Peyer's patch (tissue), 4 donors: ENCODE results near the gene METTL16. TPM values are rescaled to one million over a fixed set of nuclear protein-coding genes. Genes with fewer than 3 reads are reported as not detected.

Source experiments
- DNase-seq, 3 donors: peaks; one replicate each; pipeline ENCODE4 v3.0.0-alpha.2; 2017 to 2019
- H3K27ac ChIP-seq, 4 donors: fragments of 200-600 bp; sonication (generic); one replicate each; pipeline ENCODE4 v1.5.1; 2016 to 2019
- H3K27me3 ChIP-seq, 2 donors: fragments of 200-600 bp; sonication (generic); one replicate each; pipeline ENCODE4 v1.5.1; 2019
- H3K36me3 ChIP-seq, 3 donors: fragments of 200-600 bp; sonication (generic); one replicate each; pipeline ENCODE4 v1.5.1; 2016 to 2019
- H3K4me1 ChIP-seq, 4 donors: fragments of 200-600 bp; sonication (generic); one replicate each; pipeline ENCODE4 v1.5.1; 2016 to 2019
- H3K4me3 ChIP-seq, 4 donors: fragments of 200-600 bp; sonication (generic); 1 replicate in 3 of 4; 2 replicates in 1 of 4; pipeline ENCODE4 v1.5.1; 2016 to 2019; ENCODE audit warnings: mild to moderate bottlenecking in 1 of 4
- H3K9me3 ChIP-seq, 4 donors: fragments of 200-600 bp; sonication (generic); one replicate each; pipeline ENCODE4 v1.5.1; 2016 to 2019; ENCODE audit warnings: mild to moderate bottlenecking in 1 of 4
- CTCF ChIP-seq, 6 experiments: fragments of 450-650 bp in 4 of 6; fragments of 200-600 bp in 2 of 6; sonication (generic) in 1 of 6; IDR thresholded peaks; one replicate each; pipeline ENCODE4 v1.5.1; 2017 to 2019; ENCODE audit warnings: antibody characterized with exemption in 6 of 6, mild to moderate bottlenecking in 3 of 6, moderate library complexity in 1 of 6
- POLR2A ChIP-seq, 2 donors: fragments of 450-650 bp; IDR thresholded peaks; one replicate each; pipeline ENCODE4 v1.5.1; 2017; ENCODE audit warnings: antibody characterized with exemption in 2 of 2, mild to moderate bottlenecking in 2 of 2, moderate library complexity in 2 of 2
- total RNA-seq, 4 donors: library from RNA; depleted of rRNA; stranded (reverse); fragments of >200 nt; gene quantifications; one replicate each; pipeline ENCODE4 v1.1.0, GENCODE V29; 2016

METTL16 gene
- total RNA-seq, 4 donors from 2014 or later = 24.0 to 29.7 (median 27.9) TPM

DNA sequence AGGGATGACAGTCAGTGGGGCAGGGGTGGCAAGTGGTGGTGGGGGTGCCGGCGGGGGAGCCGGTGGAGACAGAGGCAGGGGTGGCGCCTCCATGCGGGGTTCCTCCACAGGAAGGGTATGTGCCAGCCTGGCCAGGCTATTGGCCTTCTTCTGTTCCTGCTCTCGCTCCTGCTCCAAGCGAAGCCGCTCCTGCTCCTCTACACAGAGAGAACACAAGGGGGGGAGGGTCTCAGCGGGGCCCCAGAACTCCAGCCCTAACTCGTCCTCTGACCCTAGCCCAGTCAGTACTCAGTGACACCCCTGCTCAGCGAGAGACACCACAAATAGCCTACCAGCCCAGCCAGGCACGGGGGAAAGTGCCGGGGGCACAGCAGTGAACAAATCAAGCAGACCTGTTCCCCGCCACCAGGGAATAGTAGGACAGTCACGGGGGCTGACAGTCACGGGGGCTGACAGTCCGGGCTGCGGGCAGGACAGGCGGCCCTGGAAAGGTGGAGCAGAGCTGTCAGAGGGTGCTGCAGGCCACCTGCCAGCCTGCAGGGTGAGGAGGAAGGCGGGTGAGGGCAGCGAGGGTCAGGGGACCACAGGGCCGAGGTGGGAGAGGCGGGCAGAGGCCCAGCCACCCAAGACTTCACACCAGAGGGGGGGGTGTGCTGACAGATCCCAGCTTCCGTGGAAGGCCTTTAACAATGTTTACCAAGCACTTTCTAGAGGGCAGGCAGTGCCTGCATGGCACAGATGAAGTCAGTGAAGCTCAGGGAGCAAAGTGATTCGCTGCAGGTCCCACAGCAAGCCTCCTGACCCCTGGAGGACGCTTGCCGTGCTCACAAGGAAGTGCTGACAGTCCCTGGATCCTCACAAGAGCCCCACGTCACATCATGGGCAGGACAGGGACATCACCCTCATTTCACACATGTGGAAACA is 116.2 kb downstream of the METTL16 start:
- Histone ChIP-seq H3K27me3 (no peaks in the 10 kb centered on the region), H3K36me3 (no peaks in the 10 kb centered on the region), H3K4me3 (peak overlapping the region in 2 of 4 donors; percentile 36 to 40), H3K4me1 (peaks cover 27 to 64% (median 50%) of the 10 kb centered on the region in 4 donors), H3K9me3 (no peaks in the 10 kb centered on the region), H3K27ac (peak overlapping the region; percentile 85 to 100 (median 96))
- no peak for DNase-seq
- TF ChIP-seq POLR2A (IDR thresholded peaks at IDR 0.05) (no peak), CTCF (IDR thresholded peaks at IDR 0.05) (no peak)

DNA sequence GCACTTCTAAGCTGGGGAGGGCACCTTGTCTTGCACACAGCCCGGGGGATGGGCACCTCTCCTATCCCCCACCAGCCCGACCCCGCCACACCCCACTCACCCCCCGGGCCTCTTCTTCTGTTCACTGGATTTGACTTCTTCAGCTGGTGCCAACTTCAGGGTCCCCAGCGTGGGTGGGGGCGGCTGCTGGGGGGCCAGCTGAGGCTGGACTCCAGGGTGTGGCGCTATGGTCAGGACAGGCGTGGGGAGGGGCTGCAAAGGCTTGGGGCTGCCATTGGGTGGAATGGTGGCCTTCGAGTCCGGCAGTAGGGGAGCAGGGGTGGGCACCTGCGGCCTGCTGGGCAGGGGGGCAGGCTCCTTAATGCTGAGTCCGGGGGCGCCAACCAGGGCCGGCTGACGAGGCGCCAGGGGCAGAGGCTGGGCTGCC is 116.9 kb downstream of the METTL16 start:
- peaks cover 27 to 66% (median 48%) of the 10 kb centered on the region in 4 donors for H3K4me1 ChIP-seq
- TF ChIP-seq POLR2A (IDR thresholded peaks at IDR 0.05) (no peak), CTCF (IDR thresholded peaks at IDR 0.05) (no peak)
- no peak for DNase-seq

GRCh38 chr17:2393954-2394749 is 117.5 kb downstream of the METTL16 start:
- DNase-seq = no peak
- Histone ChIP-seq H3K36me3 (no peaks in the 10 kb centered on the region), H3K4me3 (peak overlapping the region; percentile 70 to 97 (median 92)), H3K4me1 (peaks cover 27 to 66% (median 47%) of the 10 kb centered on the region in 4 donors), H3K9me3 (no peaks in the 10 kb centered on the region), H3K27ac (peak overlapping the region; percentile 93 to 100 (median 99)), H3K27me3 (no peaks in the 10 kb centered on the region)
- TF ChIP-seq CTCF (IDR thresholded peaks at IDR 0.05) (no peak), POLR2A (IDR thresholded peaks at IDR 0.05) (no peak)

More for the DNA sequence above, 116.9 kb downstream of the METTL16 start:
- Histone ChIP-seq H3K36me3 (no peaks in the 10 kb centered on the region), H3K27ac (peak overlapping the region; percentile 12 to 100 (median 96)), H3K4me3 (no peak overlapping the region), H3K27me3 (no peaks in the 10 kb centered on the region), H3K9me3 (no peaks in the 10 kb centered on the region)

DNA sequence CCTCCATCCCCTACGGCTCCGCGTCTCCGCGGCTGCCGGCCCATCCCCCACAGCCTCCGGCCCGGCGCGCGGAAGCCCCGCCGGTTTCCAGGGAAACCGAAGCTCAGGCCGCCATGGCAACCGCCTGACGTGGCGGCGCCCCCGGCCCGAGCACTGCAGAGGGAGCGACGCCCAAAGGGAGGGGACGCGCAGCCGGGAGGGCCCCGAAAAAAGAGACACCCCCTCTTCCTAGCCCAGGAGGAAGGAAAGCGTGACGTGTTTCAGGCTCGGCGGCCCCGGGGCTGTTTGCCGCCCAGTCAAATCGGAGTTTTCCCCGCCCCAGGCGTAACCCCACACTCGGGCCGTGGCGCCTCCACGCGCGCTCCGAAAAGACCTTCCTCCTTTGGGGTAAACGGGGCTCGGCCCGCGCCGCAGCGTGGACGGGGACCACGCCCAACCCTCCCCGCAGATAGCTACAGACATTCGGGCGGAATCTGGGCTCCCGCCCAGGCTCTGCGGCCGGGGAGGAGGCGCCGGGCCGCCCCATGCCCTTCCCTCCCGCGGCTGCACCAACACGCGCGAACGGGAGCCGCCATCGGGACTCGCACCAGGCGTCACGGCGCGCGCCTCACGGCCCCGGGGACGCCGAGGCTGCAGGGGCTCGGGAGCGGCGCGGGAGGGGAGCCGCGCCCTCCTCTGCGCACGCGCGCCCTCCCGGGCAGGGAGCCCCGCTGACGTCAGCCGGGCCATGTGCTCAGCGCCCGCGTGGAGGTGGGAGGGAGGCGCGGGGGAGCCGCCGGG is 118.3 kb downstream of the METTL16 start:
- H3K27ac ChIP-seq = peak overlapping the region; percentile 93 to 100 (median 99)
- peaks cover 27 to 62% (median 45%) of the 10 kb centered on the region in 4 donors for H3K4me1 ChIP-seq
- peak overlapping the region; percentile 70 to 97 (median 92) for H3K4me3 ChIP-seq
- H3K9me3 ChIP-seq = no peaks in the 10 kb centered on the region
- TF ChIP-seq CTCF (IDR thresholded peaks at IDR 0.05) (no peak), POLR2A (IDR thresholded peaks at IDR 0.05) (peak in 1 of 2 donors; percentile 46)
- no peaks in the 10 kb centered on the region for H3K36me3 ChIP-seq
- no peaks in the 10 kb centered on the region for H3K27me3 ChIP-seq
- peak; percentile 92 to 96 (median 95) for DNase-seq
